K562 (cell line): ENCODE results near the gene MITD1. TPM values are rescaled to one million over a fixed set of nuclear protein-coding genes. Genes with fewer than 3 reads are reported as not detected.

Experiments used
- ATAC-seq: fragments of 200-7000 bp; cut with Tn5 transposase; 3 replicates; pipeline ENCODE4 v1.9.1; 2020; ENCODE audit warnings: moderate library complexity
- BruUV-seq: library from RNA; stranded (reverse); fragments of 400-500 nt; replicated peaks from 2 replicates; lab custom pipeline; 2021; lab: Mats Ljungman, UMichigan
- CTCF ChIA-PET: fragments of 300-600 bp; formaldehyde crosslinking; extraction: SDS; loops from one replicate; lab custom pipeline; 2021; ENCODE audit warnings: low intra/inter-chr PET ratio; lab: Yijun Ruan, JAX
- POLR2A ChIA-PET: fragments of 300-600, 350-650 bp; sonication (Branson Sonifier 250); formaldehyde crosslinking; extraction: SDS; loops from one replicate; lab custom pipeline; 2021; ENCODE audit warnings: antibody characterized with exemption, inconsistent platforms; lab: Yijun Ruan, JAX
- DNase-seq, 4 experiments: peaks; one replicate each; pipeline versions ENCODE4 v3.0.0 to v3.0.0-alpha.2; 2011 to 2018; ENCODE audit warnings: low spot score in 3 of 4, mixed read lengths in 3 of 4; ENCODE audit errors: extremely low read depth in 1 of 4
- FAIRE-seq: peaks from 2 replicates; lab custom pipeline; 2011; peaks lifted over from hg19 to GRCh38; lab: Jason Lieb, UNC
- H2AFZ ChIP-seq: 2 replicates; pipeline ENCODE4 v1.6.0; 2011; ENCODE audit warnings: low read depth, low read length, control low read depth, inconsistent platforms
- H3K27ac ChIP-seq: fragments of 200-600 bp; 3 replicates; pipeline ENCODE4 v1.8.0; 2011; ENCODE audit warnings: low read depth, mild to moderate bottlenecking, control low read depth, inconsistent platforms, low read length, moderate library complexity, mixed read lengths; ENCODE audit errors: extremely low read depth
- H3K27me3 ChIP-seq, 2 experiments: fragments of 300-600 bp in 1 of 2; 2 replicates in 1 of 2; 3 replicates in 1 of 2; pipeline versions ENCODE4 v1.6.0 to v1.8.0; 2011; ENCODE audit warnings: inconsistent platforms in 2 of 2, low read length in 2 of 2, mild to moderate bottlenecking in 1 of 2, mixed read lengths in 1 of 2, moderate library complexity in 1 of 2; ENCODE audit not compliant: control insufficient read depth in 2 of 2, insufficient read depth in 2 of 2
- H3K36me3 ChIP-seq: fragments of 300-600 bp; 3 replicates; pipeline ENCODE4 v1.8.0; 2011; ENCODE audit warnings: mild to moderate bottlenecking, low read length, inconsistent platforms; ENCODE audit not compliant: control insufficient read depth, insufficient read depth
- H3K4me1 ChIP-seq, 2 experiments: fragments of 200-600 bp in 1 of 2; replicated peaks in 1 of 2; 2 replicates in 1 of 2; 3 replicates in 1 of 2; pipeline versions ENCODE4 v1.5.1 to v1.8.0; 2011; ENCODE audit warnings: inconsistent platforms in 2 of 2, low read length in 2 of 2, mild to moderate bottlenecking in 1 of 2, mixed read lengths in 1 of 2, moderate library complexity in 1 of 2; ENCODE audit not compliant: control insufficient read depth in 2 of 2, insufficient read depth in 2 of 2
- H3K4me2 ChIP-seq: 2 replicates; pipeline ENCODE4 v1.6.1; 2011; ENCODE audit warnings: low read length, control low read depth, inconsistent platforms, mixed read lengths; ENCODE audit not compliant: insufficient read depth
- H3K4me3 ChIP-seq: fragments of 200-600 bp; sonication (generic), shearing (Covaris generic); 2 replicates; pipeline ENCODE4 v1.5.1; 2016; ENCODE audit warnings: control low read depth, inconsistent platforms
- H3K79me2 ChIP-seq: fragments of 200-600 bp; 3 replicates; pipeline ENCODE4 v1.8.0; 2011; ENCODE audit warnings: low read length, inconsistent platforms; ENCODE audit not compliant: control insufficient read depth, insufficient read depth
- H3K9ac ChIP-seq, 2 experiments: 2 replicates each; pipeline versions ENCODE4 v1.6.0 to v1.6.1; 2011; ENCODE audit warnings: low read depth in 2 of 2, low read length in 2 of 2, control low read depth in 1 of 2, inconsistent platforms in 1 of 2, mild to moderate bottlenecking in 1 of 2, mixed read lengths in 1 of 2; ENCODE audit not compliant: insufficient read depth in 1 of 2
- H3K9me1 ChIP-seq: one replicate; pipeline ENCODE4 v1.6.0; 2011; ENCODE audit warnings: inconsistent platforms, mild to moderate bottlenecking, low read length, moderate library complexity; ENCODE audit not compliant: control insufficient read depth, insufficient read depth
- H3K9me3 ChIP-seq: replicated peaks from 2 replicates; pipeline ENCODE4 v1.5.1; 2011; ENCODE audit warnings: low read depth, low read length, inconsistent platforms; ENCODE audit not compliant: control insufficient read depth, insufficient read depth
- H4K20me1 ChIP-seq: replicated peaks from 2 replicates; pipeline ENCODE4 v1.6.1; 2011; ENCODE audit warnings: low read length, inconsistent platforms, mixed read lengths; ENCODE audit not compliant: control insufficient read depth, insufficient read depth
- BHLHE40 ChIP-seq: IDR thresholded peaks from 2 replicates; pipeline ENCODE4 v1.6.1; 2011; ENCODE audit warnings: low read length, improper control_type of control experiment
- DACH1 ChIP-seq: fragments of 450-650 bp; IDR thresholded peaks from 2 replicates; pipeline ENCODE4 v1.6.1; 2018; ENCODE audit not compliant: partially characterized antibody
- GATAD2B ChIP-seq: fragments of 450-650 bp; IDR thresholded peaks from 2 replicates; pipeline ENCODE4 v1.6.1; 2017; ENCODE audit warnings: mild to moderate bottlenecking, borderline replicate concordance
- MYNN ChIP-seq, 2 experiments: sonication (generic); formaldehyde crosslinking in 1 of 2; IDR thresholded peaks; 2 replicates each; pipeline versions ENCODE4 v1.5.0 to v1.6.1; 2016 to 2020; ENCODE audit warnings: antibody characterized with exemption in 1 of 2, missing genetic modification reagents in 1 of 2
- TRIM28 ChIP-seq: fragments of 450-650 bp; IDR thresholded peaks from 2 replicates; pipeline ENCODE4 v1.6.1; 2017
- ZNF12 ChIP-seq: sonication (generic); formaldehyde crosslinking; IDR thresholded peaks from 2 replicates; pipeline ENCODE4 v1.4.0; 2020; ENCODE audit warnings: mild to moderate bottlenecking, missing genetic modification reagents
- WGBS: fragments of 100-300 bp; shearing (Covaris generic); methylation state at CpG from one replicate; pipeline ENCODE4 v1.1.6; 2016; ENCODE audit warnings: low coverage, mixed read lengths; ENCODE audit not compliant: insufficient coverage; ENCODE audit errors: missing lambda C conversion rate; 5-methylcytosine and 5-hydroxymethylcytosine counted together
- in situ Hi-C: fragments of 300-500 bp; cut with MboI; formaldehyde crosslinking; loops from 4 replicates; pipeline ENCODE4 v1.15.0; 2018; ENCODE audit warnings: inconsistent platforms, mixed read lengths
- intact Hi-C: fragments of 100-400 bp; cut with micrococcal nuclease; formaldehyde crosslinking; loops from 2 replicates; pipeline ENCODE4 v1.14.2; 2022
- polyA plus RNA-seq, 8 experiments: library from polyadenylated mRNA; depleted of rRNA in 4 of 8; stranded (reverse) in 5 of 8; unstranded in 3 of 8; fragments of >200 nt; fragmentation: Nextera tagmentation in 2 of 8; fragmentation: Illumina TruSeq in 1 of 8; extraction: Ambion mirVana in 2 of 8; extraction: Trizol in 1 of 8; gene quantifications; 2 replicates each; pipeline versions ENCODE4 v1.2.1 to v1.2.3, GENCODE V29; 2011 to 2014; ENCODE audit warnings: inconsistent platforms in 1 of 8, missing spikeins in 1 of 8
- total RNA-seq, 7 experiments: library from RNA; depleted of rRNA in 6 of 7; stranded (reverse); fragments of >200 nt in 6 of 7; fragmentation: Illumina TruSeq in 2 of 7; extraction: Trizol in 2 of 7; gene quantifications; 2 replicates each; pipeline versions ENCODE4 v1.2.1 to v1.2.3, GENCODE V29; 2011 to 2021; ENCODE audit warnings: low replicate concordance in 1 of 7

The MITD1 gene
- total and polyA plus RNA-seq, 9 of the 15 experiments (the other 6 are each of a cell fraction or from before 2014, with no cell fraction given): 19.6 to 71.8 (median 43.2) TPM

DNA sequence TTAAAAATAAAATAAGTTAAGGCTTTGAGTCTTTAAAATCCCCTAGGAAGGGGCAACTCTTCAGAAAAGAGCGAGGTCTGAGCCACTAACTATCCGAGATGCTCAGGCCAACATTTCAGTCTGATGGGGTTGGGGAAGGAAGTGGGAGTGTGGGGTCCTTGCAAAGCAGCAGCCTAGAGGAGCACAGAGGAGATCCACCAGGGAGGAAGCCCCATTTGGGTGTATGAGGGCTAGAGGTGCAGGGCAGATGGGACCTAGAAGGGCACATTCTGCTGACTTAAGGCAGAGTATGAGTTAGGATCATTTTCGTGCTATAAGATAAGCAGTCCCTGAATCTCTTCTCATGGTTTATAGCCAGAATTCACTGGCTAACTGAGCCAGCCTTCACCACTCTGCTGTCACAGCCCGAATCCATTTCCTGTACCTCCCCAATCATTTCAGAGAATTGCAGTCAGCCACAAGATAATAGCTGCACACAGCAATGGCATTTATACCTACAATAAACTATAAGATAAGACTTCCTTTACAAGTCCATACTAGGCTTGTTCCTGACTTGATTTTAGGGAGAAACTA is 37.2 kb upstream of the MITD1 start (continued):
- TF ChIP-seq GATAD2B (no peak), MYNN (IDR thresholded peaks at IDR 0.05) (no peak), MYNN (CRISPR knock-in tag; IDR thresholded peaks at IDR 0.05) (no peak)

DNA sequence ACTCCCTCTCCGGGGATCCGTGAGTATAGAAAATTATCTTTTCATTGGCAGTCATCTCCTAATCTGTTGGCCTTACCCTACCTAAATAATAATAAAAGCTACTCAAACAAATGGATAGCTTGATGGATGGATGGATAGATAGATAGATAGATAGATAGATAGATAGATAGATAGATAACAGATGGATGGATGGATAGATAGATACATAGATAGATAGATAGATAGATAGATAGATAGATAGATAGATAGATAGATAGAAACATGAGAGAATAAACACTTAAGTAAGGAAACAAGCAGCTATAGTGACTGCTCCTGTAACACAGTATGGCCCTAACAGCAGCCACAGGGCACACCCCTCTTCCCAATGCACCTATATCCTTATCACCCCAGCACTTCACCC is 35.2 kb upstream of the MITD1 start:
- no TSS peak for BruUV-seq
- Histone ChIP-seq H4K20me1 (no peaks in the 10 kb centered on the region), H3K4me3 (no peak overlapping the region), H3K36me3 (no peaks in the 10 kb centered on the region), H2AFZ (no peak overlapping the region), H3K27me3 (no peaks in the 10 kb centered on the region), H3K79me2 (no peaks in the 10 kb centered on the region), H3K4me2 (no peak overlapping the region), H3K27ac (no peak overlapping the region), H3K4me1 (no peaks in the 10 kb centered on the region), H3K9me1 (no peaks in the 10 kb centered on the region), H3K9me3 (no peaks in the 10 kb centered on the region), H3K9ac (no peak overlapping the region)
- in situ Hi-C loops: no loop called here
- WGBS: 78% methylated on average over 2 of the region's 2 CpGs
- no peak for DNase-seq
- no peak for ATAC-seq
- intact Hi-C loops: no loop called here
- TF ChIP-seq DACH1: peak; percentile 94
- no peak for TF ChIP-seq ZNF12 (CRISPR knock-in tag)
- ChIA-PET CTCF (no interaction called here), POLR2A (no interaction called here)
- FAIRE-seq: no peak

DNA sequence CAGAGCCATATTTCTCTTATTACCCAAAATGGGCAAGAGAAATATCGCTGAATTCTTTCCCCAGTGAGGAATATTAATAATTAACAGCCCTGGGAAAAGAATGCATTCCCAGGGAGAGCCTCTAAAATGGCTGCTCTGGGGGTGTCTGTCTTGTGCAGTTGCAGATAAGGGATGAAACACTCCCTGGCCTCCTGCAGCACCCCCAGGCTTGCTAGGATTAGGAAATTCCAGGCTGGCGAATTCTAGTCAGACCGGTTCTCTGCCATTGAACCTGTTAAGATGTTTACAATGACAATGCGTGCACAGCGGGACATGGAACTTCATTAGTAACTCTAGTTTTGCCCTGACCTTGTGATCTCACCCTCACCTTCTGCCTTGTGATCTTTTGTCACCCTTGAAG is 24.6 kb upstream of the MITD1 start:
- FAIRE-seq (no peak), DNase-seq (no peak), ATAC-seq (no peak)
- H3K9ac ChIP-seq: no peak overlapping the region
- H3K27me3 ChIP-seq: no peaks in the 10 kb centered on the region
- H3K4me2 ChIP-seq: no peak overlapping the region
- H3K4me3 ChIP-seq: no peak overlapping the region
- 68% methylated on average over 5 of the region's 5 CpGs for WGBS
- no peaks in the 10 kb centered on the region for H3K4me1 ChIP-seq
- no peaks in the 10 kb centered on the region for H3K9me3 ChIP-seq
- no TSS peak for BruUV-seq
- TF ChIP-seq BHLHE40 (no peak), TRIM28 (0 out of 2 replicates have a peak, but pooled peaks have one; percentile 59)
- H3K27ac ChIP-seq: no peak overlapping the region
- POLR2A ChIA-PET: no interaction called here
- in situ Hi-C loops: no loop called here
- CTCF ChIA-PET: no interaction called here
- H4K20me1 ChIP-seq: no peaks in the 10 kb centered on the region
- H3K36me3 ChIP-seq: no peaks in the 10 kb centered on the region
- no peaks in the 10 kb centered on the region for H3K9me1 ChIP-seq
- H3K79me2 ChIP-seq: no peaks in the 10 kb centered on the region
- intact Hi-C loops: no loop called here
- H2AFZ ChIP-seq: no peak overlapping the region
